Stimulated activated CD4-positive, alpha-beta T cell treated with anti-CD3 and anti-CD28 coated beads, Interleukin-4, amount 100 ng/mL, for 24 hours (primary cell): ENCODE results near the gene SH3PXD2A.

Source experiments
- DNase-seq: peaks from one replicate; pipeline ENCODE4 v3.0.0-alpha.2; 2020

Gene SH3PXD2A

DNA sequence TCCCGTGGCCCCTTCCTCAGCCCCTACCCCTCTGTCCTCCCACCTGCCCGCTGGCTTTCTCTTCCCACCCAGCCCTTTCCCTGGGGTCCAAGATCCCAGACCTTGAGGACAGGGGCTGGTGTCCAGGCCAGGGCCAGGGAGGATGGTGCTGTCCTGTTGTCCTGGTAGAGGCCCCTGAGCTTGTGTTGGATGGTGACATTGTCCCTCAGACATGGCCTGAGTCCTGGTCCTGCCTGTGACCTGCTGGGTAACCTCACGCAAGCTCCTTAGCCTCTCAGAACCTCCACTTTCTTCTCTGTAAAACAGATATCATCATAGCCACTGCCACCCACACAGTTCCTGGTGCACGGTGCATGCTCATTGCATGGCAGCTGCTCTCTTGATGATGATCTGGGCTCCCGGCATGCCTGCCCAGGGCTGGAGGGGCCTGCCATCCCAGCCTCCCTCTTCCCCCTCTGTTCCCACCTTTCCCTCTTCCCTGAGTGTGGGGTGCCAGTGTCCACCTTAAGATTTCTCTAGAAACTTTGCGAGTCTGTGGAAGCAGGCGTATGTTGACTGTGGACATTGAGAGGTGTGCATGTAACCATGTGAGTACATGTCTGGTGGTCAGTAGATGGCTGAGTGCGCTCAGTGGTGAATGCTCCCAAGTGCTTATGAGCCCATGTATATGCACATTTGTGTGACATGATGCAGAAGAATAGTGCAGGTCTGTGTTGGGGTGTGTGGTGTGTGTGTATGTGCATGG is 301.5 kb downstream of the SH3PXD2A start:
- peak; percentile 37 for DNase-seq

DNA sequence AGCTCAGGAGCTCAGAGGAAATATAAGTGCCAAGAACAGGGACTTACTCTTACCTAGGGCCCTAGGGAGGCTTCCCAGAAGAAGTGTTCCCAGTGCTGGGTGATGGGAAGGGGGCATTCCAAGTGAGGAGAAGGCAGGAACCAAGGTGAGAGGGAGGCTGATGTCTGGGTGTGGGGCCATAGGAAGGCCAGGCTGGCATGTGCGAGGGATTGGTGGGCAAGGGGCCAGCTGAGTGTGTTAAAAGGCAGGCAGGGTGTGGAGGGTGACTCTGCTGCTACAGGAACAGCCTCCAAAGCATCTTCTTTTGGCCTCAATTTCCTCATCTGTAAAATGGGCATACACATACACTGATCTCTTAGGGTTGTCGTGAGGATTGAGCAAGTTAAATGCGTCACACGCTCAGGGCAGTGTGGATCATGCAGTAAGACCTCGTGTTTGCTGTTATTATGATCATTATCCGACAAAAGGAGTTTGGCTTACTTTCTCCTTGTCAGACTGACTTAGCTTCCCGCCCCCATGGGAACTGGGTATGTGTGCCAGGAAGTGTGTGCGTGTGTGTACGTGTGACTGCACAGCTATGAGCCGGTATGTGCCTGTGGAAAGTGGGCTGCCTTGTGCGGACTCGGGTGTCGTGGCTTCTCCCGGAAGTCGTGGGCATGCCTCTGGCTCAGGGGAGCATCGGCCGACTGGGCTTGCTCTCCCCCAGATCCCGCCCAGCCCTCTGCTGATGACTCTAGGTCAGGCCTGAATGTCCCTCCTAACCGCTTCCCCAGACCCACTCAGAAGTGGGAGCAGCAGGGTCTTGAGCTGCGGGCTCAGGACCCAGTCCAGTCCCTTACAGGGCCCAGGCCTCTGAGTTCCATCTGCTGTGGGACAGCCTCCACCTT is 302.3 kb downstream of the SH3PXD2A start:
- no peak for DNase-seq

DNA sequence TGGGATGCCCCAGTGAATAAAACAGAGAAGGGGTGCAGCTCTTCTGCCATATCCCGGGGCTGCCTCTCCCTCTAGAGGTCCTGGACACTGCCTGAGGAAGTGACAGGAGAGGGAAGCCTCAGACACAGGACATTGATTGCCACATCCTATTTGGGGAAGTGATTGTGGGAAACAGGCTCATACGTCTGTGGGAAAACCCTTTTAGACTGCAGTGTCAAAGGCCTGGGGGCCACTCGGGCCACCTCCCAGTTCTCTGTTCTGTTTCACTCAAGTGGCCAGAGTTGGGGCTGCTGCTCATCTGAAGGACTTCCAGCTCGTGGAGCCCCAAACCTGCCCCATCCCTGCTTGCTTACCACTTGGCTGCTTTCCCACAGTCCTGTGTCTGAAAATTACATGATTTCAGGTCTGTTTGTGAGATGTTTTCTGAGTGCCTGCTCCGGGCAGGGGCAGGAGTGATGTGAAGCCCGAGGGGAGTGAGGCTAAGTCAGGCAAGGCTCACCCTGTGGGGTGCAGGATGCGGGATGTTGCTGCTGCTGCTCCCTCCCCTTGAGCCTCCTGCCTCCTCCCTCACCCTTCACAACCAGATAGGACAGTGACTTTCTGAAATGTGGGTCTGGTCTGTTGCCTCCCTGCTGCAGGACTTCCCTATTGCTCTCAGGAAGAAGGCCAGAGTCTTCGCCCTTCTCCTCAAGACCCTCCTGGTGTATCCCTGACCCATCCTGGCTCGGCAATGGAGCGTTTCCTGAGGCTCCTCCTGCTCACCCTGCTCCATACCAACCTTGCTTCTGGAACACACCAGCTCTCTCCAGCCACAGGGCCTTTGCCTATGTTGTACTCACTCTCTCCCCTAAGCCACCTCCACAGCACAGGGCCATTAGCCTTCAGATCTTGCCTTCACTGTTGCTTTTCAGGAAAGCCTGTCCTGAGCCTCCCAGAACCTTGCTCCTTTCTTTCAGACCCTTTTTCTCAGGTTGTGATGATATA is 303.5 kb downstream of the SH3PXD2A start:
- no peak for DNase-seq

DNA sequence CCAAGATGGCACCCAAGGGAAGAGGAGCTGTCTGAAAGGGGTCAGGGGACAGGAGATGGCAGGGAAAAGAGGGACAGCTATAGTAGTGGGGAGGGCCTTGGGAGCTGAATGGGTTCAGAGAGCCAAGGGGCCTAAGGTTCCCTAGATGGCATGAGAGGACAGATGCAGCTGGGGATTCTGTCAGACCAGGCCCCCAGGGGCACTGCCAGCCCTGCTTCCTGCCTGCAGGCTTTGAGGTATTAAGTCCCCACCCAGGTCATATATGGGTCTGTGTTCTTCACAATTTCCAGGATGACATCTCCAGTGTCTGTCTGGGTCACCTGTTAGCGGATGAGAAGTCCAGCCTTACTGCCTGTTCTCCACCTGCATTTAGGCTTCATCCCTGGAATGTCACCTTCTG is 305.1 kb downstream of the SH3PXD2A start:
- DNase-seq = no peak

DNA sequence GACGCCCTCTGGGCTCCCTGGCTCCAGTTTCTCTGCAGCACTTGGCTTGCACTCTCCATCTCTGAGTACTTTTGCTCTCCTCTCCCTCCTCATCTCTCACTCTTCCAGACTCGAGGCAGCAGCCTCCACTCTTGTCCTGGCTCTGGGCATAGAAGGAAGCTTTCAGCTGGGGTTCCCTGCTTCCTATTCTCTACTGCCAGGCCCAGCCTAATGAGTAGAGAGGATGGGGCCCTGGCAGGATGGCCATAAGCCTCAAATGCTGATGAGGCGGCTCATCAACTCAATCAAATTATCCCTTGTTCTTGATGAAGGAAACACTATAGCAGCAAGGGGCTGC is 306.1 kb downstream of the SH3PXD2A start:
- no peak for DNase-seq

DNA sequence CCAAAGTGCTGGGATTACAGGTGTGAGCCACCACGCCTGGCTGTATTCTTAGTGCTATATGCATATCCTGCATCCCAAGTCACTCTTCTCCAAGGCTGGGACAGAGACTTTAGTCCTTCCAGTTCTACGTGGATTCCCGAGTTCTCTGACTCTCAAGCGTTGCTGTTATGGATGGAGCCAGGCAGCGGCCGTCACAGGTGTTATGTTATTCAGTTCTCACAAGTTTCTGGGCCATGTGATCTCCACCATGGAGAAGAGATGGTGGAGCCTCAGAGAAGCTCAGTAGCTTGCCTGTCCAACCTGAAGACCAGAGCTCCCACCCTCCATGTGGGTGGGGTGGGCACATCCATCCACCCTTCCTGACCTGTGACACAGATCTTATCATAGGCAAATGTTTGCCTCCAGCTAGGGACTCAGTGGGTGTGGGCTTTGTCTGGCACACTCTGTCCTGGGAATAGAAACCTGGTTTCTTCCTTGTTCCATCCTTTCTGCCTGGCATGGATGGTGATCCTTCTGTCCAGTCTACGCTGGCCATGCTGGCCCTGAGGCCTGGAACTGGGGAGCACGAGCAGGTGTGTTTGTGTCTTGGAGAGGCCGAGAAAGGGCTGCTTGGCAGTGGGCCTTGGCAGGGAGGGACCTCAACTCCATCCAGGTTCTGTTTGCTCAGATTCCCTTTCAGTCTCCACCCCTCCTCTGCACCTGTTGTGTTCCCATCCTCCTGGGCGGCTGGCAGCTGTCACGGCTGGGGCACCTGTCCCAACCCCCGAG is 306.6 kb downstream of the SH3PXD2A start:
- no peak for DNase-seq

DNA sequence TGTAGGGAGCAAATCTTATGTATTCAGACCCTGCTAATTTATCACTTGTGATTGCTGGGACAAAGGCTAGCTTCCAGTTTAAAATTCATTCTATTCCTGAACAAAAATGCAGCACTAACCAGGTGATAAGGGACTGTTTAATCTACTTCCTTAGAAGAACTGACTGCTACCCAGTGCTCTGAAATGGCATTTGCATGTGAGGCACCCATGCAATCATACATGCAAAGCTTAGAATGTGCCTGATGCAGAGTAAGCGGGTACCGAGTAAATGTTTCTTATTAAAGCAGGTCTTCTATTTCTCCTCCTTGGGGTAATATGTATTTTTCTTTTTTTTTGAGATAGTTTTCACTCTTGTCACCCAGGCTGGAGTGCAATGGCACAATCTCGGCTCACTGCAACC is 307.4 kb downstream of the SH3PXD2A start:
- DNase-seq = no peak

DNA sequence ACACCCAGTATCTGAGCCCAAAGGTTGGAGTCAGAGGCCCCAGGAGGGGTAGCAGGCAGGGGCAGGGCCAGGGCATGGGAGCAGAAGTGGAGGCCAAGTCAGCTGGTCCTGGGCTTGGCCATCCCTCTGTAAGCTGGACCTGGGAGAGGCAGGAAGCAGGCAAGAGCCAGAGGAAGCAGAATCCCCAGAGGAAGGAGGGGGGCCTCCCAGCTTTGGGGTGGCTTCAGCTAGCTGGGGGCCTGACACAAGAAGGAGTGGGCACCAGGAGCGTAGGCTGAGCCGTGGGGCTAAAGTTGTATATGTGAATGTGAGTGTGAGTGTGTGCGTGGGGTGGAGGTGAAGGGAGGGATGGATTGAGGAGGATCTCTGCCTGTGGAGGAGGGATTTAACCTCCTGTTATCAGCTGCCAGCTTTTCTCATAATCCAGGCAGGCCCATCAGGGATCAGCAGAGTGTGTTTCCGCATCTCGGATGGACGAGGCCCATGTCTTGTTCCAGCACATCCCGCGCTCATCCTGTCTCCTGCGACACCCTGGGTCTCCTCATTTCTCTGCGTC is 307.9 kb downstream of the SH3PXD2A start:
- DNase-seq = no peak

DNA sequence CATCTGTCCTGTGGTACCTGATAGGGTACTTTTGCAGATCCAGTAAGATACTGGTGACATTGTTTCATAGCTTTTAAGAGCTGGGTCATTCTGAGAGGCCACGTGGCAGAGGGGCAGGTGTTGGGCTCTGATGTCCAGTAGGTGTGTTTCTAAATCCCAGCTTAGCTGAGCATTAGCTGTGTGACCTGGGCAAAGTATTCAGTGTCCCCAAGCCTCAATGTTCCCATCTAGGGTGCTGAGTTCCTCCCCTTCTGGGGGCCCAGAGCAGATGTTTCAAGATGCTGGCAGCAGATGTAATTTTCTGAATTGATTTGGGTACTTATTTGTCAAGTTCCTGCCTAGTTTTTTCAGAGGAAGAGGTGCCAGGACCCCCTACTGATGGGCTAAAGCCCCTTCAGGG is 309.0 kb downstream of the SH3PXD2A start:
- no peak for DNase-seq

DNA sequence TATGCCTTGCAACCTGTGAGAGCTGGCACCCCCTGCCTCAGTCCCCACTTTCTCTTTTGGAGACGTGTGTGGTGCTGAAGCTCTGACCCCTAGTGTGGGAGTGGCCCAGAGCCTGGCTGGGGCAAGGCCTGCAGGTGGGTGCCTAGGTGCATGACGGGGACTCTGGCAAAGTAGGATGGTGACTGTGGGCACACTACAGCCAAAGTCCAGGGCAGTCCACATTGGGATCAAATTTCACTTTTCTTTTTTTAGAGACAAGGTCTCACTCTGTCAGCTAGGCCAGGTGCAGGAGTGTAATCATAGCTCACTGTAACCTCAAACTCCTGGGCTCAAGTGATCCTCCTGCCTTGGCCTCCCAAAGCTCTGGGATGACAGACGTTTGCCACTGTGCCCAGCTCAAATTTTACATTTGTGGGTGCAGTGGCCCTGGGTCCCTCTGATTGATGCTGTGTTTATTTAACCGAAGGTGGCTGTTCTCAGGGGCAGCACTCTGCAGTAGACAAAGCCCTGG is 309.6 kb downstream of the SH3PXD2A start:
- DNase-seq = no peak

DNA sequence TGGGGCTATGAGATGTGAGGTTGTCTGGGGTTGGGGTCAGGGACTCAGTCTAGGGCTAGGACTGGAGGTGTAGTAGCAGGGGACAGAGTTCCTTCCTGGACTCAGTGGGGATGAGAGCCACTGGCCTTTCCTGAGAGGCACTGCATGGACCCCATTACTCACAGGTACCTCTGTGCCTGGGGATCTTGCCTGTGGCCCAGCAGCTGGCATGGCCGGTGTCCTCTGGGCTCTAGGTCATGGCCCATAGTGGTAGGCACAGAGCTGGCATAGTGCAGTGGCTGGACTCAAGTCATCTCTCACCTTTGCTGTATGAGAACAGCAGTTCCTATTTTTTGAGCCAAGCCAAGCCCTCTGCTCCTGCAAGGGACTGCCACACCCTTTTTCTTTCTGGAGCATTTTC is 310.0 kb downstream of the SH3PXD2A start:
- no peak for DNase-seq

DNA sequence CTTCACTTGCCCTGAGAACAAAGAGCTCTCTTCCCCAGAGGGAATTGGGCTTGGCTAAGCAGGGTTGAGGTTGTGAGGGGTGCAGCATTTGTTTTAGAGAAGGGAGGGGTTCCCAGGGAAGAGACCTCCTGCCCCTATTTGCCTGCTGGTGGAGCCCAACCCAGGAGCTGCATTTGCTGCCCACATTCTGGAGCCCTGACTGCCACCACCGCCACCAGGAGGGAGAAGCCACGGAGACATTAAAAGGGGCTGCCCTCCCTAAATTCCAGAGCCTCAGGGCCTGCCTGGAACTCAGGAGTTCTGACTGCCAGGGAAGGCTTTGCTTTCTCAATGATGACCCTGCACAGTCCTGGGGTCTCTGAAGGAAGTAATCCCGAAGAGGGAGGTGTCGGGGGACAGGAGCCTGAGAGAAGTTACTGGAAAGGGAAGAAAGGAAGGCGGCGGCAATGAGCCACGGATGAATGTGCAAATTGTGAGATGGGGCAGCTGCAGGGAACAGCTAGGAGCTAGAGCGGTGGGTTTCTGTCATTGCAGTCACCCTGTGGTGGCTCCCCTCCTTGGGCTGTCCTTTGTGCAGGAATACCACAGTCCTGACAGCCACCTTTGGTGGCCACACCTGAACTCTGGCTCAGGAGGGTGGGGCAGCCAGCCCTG is 310.6 kb downstream of the SH3PXD2A start:
- no peak for DNase-seq
